KG1 (cell line): ENCODE measurements around the gene SRGN.

Source experiments
- DNase-seq: peaks from one replicate; lab custom pipeline; 2025; lab: John Stamatoyannopoulos, UW

SRGN gene

GRCh38 chr10:69090685-69091084 lies 2.8 kb downstream of the SRGN start:
- DNase-seq: no peak

DNA sequence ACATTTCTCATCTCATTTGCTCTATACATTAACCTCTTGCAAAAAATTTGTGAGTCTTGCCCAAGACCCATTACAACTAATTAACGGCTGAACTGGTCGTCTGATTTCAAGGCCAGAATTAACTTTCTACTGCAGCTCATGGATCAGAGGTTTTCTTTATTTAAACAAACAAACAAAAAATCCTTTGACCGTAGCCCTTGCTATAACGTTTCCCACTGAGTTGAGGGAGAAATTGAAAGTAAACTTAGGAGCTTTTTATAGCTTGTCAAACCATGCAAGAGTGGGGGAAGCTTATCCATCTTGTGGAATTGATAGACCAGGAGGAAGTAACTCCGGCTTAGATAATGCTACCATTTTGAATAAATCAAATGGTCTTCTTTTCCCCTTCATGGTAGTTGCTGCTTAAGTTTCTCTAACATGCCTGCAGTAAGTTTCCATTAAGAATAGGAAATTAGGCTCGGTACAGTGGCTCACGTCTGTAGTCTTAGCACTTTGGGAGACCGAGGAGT lies 3.3 kb downstream of the SRGN start:
- DNase-seq: no peak

GRCh38 chr10:69092959-69093850 lies 5.3 kb downstream of the SRGN start:
- peak; percentile 61 for DNase-seq

DNA sequence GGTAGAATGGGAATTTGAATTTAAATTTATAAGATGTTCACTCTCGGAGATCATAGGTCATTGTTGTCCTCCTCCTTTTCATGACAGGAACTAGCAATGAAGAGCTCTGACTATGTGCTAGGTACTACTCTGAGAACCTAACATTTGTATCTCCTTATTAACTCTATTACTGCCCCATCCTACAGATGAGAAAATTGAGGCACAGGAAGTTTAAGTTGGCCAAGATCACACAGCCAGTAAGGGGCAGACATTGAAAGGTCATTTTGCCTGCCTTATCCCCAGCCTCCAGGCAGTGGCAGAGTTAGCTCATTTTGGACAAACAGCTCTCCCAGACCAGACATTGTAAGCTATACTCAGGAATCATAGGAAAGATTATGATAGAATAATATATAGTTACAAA lies 6.0 kb downstream of the SRGN start:
- DNase-seq: no peak

GRCh38 chr10:69096045-69096444 lies 8.1 kb downstream of the SRGN start:
- DNase-seq: no peak

DNA sequence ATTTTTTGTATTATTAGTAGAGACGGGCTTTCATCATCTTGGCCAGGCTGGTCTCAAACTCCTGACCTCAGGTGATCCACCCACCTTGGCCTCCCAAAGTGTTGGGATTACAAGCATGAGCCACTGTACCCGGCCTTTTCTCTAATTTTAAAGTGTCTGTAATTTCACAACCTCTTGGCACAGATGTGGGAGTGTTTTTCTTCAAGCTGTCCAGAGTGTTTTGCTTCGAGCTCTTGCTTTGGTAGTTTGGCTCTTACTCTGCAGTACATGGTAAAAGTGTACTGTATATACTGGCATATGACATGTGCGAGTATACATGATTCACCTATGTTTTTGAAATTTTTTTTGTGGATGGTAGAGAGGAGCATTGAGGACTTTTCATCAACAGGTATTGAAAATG lies 9.8 kb downstream of the SRGN start:
- DNase-seq: no peak

DNA sequence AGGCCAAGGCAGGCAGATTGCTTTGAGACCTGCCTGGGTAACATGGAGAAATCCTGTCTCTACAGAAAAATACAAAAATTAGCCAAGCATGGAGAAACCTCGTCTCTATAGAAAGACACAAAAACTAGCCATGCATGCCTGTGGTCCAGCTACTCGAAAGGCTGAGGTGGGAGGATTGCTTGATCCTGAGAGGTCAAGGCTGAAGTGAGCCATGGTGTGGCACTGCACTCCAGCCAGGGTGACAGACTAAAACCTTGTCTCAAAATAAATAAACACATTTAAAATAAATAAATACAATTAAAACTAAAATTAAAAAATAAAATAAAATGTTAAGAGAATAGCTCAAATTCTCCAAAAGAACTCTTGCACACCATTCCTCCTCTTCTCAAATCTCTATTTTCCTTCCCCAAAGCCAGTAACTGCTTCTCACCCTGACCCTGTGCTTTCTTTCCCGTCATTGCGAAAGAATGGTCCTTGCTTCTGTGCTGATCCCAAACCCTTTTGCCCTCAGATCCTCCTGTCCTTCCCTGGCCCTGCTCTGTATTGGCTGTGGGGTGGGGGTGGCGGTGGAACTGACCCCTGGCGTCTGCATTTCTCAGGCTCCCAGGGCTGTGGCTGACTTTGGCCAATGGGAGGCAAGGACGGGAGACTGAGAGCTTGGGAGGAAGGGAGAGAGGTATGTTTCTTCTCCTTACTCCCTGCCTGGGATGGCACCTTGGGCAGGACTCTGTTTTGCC lies 12.4 kb downstream of the SRGN start:
- DNase-seq: no peak

- no peak for DNase-seq
Measured at GRCh38 chr10:69101451-69102095, 13.7 kb downstream of the SRGN start.

GRCh38 chr10:69102440-69102839 lies 14.5 kb downstream of the SRGN start:
- no peak for DNase-seq

- DNase-seq: no peak
Measured at GRCh38 chr10:69103784-69104183, 15.9 kb downstream of the SRGN start.

- no peak for DNase-seq
Measured at GRCh38 chr10:69104994-69105790, 17.3 kb downstream of the SRGN start.

DNA sequence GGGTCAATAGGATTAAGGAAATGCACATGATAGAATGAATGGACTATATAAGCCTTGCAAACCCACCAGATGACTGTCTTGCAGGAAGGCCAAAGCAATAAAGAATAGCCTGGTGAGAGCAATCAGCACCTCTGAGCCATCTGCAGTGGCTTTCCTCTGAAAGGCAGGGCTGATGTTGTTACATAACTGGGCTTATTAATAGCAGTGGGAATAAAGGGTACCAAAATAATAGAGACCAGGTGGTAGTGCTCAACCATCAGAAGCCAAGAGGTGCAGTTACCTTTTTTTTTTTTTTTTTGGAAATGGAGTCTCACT lies 19.2 kb downstream of the SRGN start:
- no peak for DNase-seq

DNA sequence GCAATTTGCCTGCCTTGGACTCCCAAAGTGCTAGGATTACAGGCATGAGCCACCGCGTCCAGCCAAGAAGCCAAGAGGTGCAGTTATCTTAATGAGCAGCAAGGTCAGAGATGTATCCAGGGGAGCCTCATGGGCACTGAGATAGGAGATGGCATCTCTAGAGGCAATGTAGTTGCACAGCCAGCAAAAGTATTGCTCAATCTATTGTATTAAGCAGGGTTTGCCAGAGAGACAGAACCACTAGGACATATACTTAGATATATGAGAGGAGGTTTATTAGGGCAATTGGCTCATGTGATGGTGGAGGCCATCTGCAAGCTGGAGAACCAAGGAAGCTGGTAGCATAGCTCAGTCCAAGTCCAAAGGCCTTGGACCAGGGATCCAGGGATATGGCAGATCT lies 19.8 kb downstream of the SRGN start:
- no peak for DNase-seq

- DNase-seq: no peak
Measured at GRCh38 chr10:69119896-69120295, 32.0 kb downstream of the SRGN start.

- DNase-seq: no peak
Measured at GRCh38 chr10:69123306-69123746, 35.4 kb downstream of the SRGN start.

- peak; percentile 99 for DNase-seq
Measured at GRCh38 chr10:69123747-69124562, 36.1 kb downstream of the SRGN start, which contains the start of gene VPS26A. Gene VPS26A, plus strand, starts transcription at chr10:69124178. Its CDS starts 100 bp downstream, at chr10:69124278.

- no peak for DNase-seq
Measured at GRCh38 chr10:69124563-69125268, 36.8 kb downstream of the SRGN start.

- DNase-seq: no peak
Measured at GRCh38 chr10:69125554-69125953, 37.7 kb downstream of the SRGN start.

- DNase-seq: no peak
Measured at GRCh38 chr10:69130251-69130650, 42.3 kb downstream of the SRGN start.

DNA sequence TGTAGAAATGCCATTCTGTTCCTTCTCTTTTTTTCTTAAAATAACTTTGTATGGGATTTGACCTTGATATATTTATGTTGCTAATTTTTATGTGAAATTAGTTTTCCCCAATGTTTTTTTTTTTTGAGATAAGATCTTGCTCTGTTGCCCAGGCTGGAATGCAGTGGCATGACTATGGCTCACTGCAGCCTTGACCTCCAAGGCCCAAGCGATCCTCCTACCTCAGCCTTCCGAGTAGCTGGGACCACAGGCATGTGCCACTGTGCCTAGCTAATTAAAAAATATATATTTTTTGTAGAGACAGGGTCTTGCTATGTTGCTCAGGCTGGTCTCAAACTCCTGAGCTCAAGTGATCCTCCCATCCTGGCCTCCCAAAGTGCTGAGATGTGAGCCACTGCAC lies 52.1 kb downstream of the SRGN start:
- no peak for DNase-seq
